GM23338 (cell line): ENCODE measurements around the gene FAM163A. TPM values are rescaled to one million over a fixed set of nuclear protein-coding genes. Genes with fewer than 3 reads are reported as not detected.
A peak's percentile ranks its signal among the peaks of the same experiment; 100 is the strongest.

Source experiments
- ATAC-seq: fragments of 200-7000 bp; cut with Tn5 transposase; 3 replicates; pipeline ENCODE4 v1.9.1; 2020
- DNase-seq: peaks from one replicate; pipeline ENCODE4 v3.0.0-alpha.2; 2015; ENCODE audit warnings: low spot score
- H2AFZ ChIP-seq: fragments of 200-600 bp; sonication (generic); 2 replicates; pipeline ENCODE4 v1.8.0; 2016; ENCODE audit warnings: antibody characterized with exemption, mild to moderate bottlenecking, moderate library complexity
- H3F3A ChIP-seq: fragments of 200-600 bp; sonication (generic); replicated peaks from 2 replicates; pipeline ENCODE4 v1.8.0; 2017; ENCODE audit warnings: antibody characterized with exemption, mixed run types, low read depth
- H3K27ac ChIP-seq: fragments of 200-600 bp; sonication (generic); 2 replicates; pipeline ENCODE4 v1.6.1; 2016; ENCODE audit warnings: low read depth
- H3K27me3 ChIP-seq: fragments of 200-600 bp; sonication (generic); 2 replicates; pipeline ENCODE4 v1.8.0; 2016; ENCODE audit warnings: mild to moderate bottlenecking, mixed run types, moderate library complexity; ENCODE audit not compliant: insufficient read depth
- H3K36me3 ChIP-seq: fragments of 200-600 bp; sonication (generic); 2 replicates; pipeline ENCODE4 v1.8.0; 2016; ENCODE audit warnings: mild to moderate bottlenecking; ENCODE audit not compliant: insufficient read depth
- H3K4me1 ChIP-seq: fragments of 200-600 bp; sonication (generic); 2 replicates; pipeline ENCODE4 v1.8.0; 2016; ENCODE audit warnings: mild to moderate bottlenecking, moderate library complexity; ENCODE audit not compliant: insufficient read depth
- H3K4me2 ChIP-seq: fragments of 200-600 bp; sonication (generic); 2 replicates; pipeline ENCODE4 v1.7.1; 2017; ENCODE audit warnings: mixed run types
- H3K4me3 ChIP-seq: fragments of 200-600 bp; sonication (generic); 2 replicates; pipeline ENCODE4 v1.6.1; 2016; ENCODE audit warnings: mixed run types
- H3K79me2 ChIP-seq: fragments of 200-600 bp; sonication (generic); replicated peaks from 2 replicates; pipeline ENCODE4 v1.8.0; 2017; ENCODE audit warnings: mild to moderate bottlenecking; ENCODE audit not compliant: insufficient read depth
- H3K9me2 ChIP-seq: fragments of 200-600 bp; sonication (generic); 2 replicates; pipeline ENCODE4 v1.8.0; 2017; ENCODE audit not compliant: insufficient read depth
- H4K20me1 ChIP-seq: fragments of 200-600 bp; sonication (generic); replicated peaks from 2 replicates; pipeline ENCODE4 v1.8.0; 2017; ENCODE audit warnings: mild to moderate bottlenecking; ENCODE audit not compliant: insufficient read depth
- H3K27ac Mint-ChIP-seq: 2 replicates; pipeline ENCODE4 v1.8.0; 2020; ENCODE audit warnings: inconsistent platforms, mild to moderate bottlenecking, moderate library complexity, mixed read lengths
- H3K27me3 Mint-ChIP-seq: 3 replicates; pipeline ENCODE4 v1.8.0; 2022; ENCODE audit warnings: low read depth, mild to moderate bottlenecking, moderate library complexity, mixed read lengths, inconsistent platforms; ENCODE audit not compliant: insufficient read depth, poor library complexity
- H3K36me3 Mint-ChIP-seq: 3 replicates; pipeline ENCODE4 v1.8.0; 2021; ENCODE audit warnings: low read depth, mild to moderate bottlenecking, inconsistent platforms, moderate library complexity, mixed read lengths
- H3K4me1 Mint-ChIP-seq: 3 replicates; pipeline ENCODE4 v1.8.0; 2020; ENCODE audit warnings: mild to moderate bottlenecking, inconsistent platforms, mixed read lengths
- H3K4me3 Mint-ChIP-seq: 3 replicates; pipeline ENCODE4 v1.8.0; 2021; ENCODE audit warnings: moderate library complexity, mild to moderate bottlenecking, inconsistent platforms, mixed read lengths
- H3K9me3 Mint-ChIP-seq: 3 replicates; pipeline ENCODE4 v1.8.0; 2020; ENCODE audit warnings: moderate library complexity, mild to moderate bottlenecking, inconsistent platforms, mixed read lengths
- CREB1 ChIP-seq: fragments of 250-450 bp; sonication (Bioruptor Pico); IDR thresholded peaks from 2 replicates; pipeline ENCODE4 v1.5.0; 2020; ENCODE audit warnings: low read depth, mild to moderate bottlenecking, moderate library complexity
- EZH2 ChIP-seq: fragments of 200-600 bp; sonication (generic); IDR thresholded peaks from one replicate; pipeline ENCODE4 v1.8.0; 2017; ENCODE audit warnings: antibody characterized with exemption, mild to moderate bottlenecking, low read depth; ENCODE audit not compliant: unreplicated experiment
- JUNB ChIP-seq: IDR thresholded peaks from one replicate; pipeline ENCODE4 v1.6.1; 2016; ENCODE audit warnings: antibody characterized with exemption; ENCODE audit not compliant: unreplicated experiment
- POLR2AphosphoS5 ChIP-seq: IDR thresholded peaks from 2 replicates; pipeline ENCODE4 v1.6.1; 2016; ENCODE audit warnings: antibody characterized with exemption, low read depth
- ZNF114 ChIP-seq: fragments of 250-450 bp; sonication (Bioruptor Pico); IDR thresholded peaks from 2 replicates; pipeline ENCODE4 v1.5.0; 2020; ENCODE audit warnings: mild to moderate bottlenecking, moderate library complexity
- ZNF331 ChIP-seq: fragments of 250-450 bp; sonication (Bioruptor Pico); IDR thresholded peaks from 2 replicates; pipeline ENCODE4 v1.5.0; 2020; ENCODE audit warnings: low read depth, mild to moderate bottlenecking, moderate library complexity
- polyA plus RNA-seq: library from polyadenylated mRNA; unstranded; fragments of >200 nt; fragmentation: Nextera tagmentation; extraction: Ambion mirVana; gene quantifications from 2 replicates; pipeline ENCODE4 v1.2.1, GENCODE V29; 2016
- total RNA-seq: library from RNA; depleted of rRNA; stranded (reverse); fragments of >200 nt; shearing (Covaris generic); gene quantifications from 2 replicates; pipeline ENCODE4 v1.2.3, GENCODE V29; 2014
- TF ChIP-seq, protein P1 (sequence below): IDR thresholded peaks from 2 replicates; pipeline ENCODE4 v1.6.1; 2016; ENCODE audit warnings: antibody characterized with exemption
- TF ChIP-seq, protein P2 (sequence below): IDR thresholded peaks from one replicate; pipeline ENCODE4 v1.6.1; 2018; ENCODE audit warnings: antibody characterized with exemption; ENCODE audit not compliant: unreplicated experiment
- TF ChIP-seq, protein P3 (sequence below), 2 experiments: fragments of 200-600 bp in 1 of 2; sonication (generic) in 1 of 2; conservative IDR thresholded peaks; 2 replicates each; pipeline versions ENCODE4 v1.5.1 to v1.6.1; 2016 to 2017; ENCODE audit warnings: antibody characterized with exemption in 2 of 2, low read depth in 2 of 2, mild to moderate bottlenecking in 2 of 2, moderate library complexity in 1 of 2

FAM163A gene
- total and polyA plus RNA-seq, 2 experiments from 2014 or later = not detected

DNA sequence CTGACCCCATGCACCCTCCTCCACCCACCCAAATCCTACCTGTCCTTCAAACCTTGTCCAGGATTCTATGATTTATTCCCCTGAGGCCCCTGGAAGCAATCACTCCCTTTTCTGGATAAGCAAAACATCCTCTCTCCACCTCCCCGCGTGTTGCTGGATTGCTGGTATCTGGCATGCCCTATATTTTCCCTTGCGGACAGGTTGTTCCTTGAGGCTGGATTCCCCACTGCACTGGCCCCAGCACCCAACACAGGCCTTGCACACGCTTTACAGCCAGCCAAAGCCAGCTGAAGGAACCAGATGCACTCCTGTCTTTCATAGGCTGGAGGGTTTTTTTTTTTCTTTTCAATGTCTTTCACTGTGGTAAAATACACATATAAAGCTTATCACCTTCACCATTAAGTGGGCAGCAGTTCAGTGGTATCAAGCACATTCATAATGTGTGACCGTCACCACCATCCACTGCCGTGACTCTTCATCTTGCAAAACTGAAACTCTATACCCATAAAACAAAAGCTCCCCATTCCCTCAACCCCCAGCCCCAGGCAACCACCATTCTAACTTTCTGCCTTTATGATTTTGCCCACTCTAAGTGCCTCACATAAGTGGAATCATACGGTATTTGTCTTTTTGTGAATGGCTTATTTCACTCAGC is 83.7 kb downstream of the FAM163A start:
- peak overlapping the region; percentile 87 for H2AFZ ChIP-seq
- Mint-ChIP-seq H3K4me1 (peaks cover 14% of the 10 kb centered on the region), H3K27me3 (peaks cover 8% of the 10 kb centered on the region), H3K36me3 (no peaks in the 10 kb centered on the region), H3K9me3 (no peaks in the 10 kb centered on the region), H3K27ac (no peak overlapping the region), H3K4me3 (no peak overlapping the region)
- H3K4me3 ChIP-seq = no peak overlapping the region
- no peaks in the 10 kb centered on the region for H3K27me3 ChIP-seq
- ATAC-seq (no peak), DNase-seq (no peak)
- no peaks in the 10 kb centered on the region for H3K9me2 ChIP-seq
- H3F3A ChIP-seq = no peaks in the 10 kb centered on the region
- H4K20me1 ChIP-seq = no peaks in the 10 kb centered on the region
- TF ChIP-seq, protein P1, sequence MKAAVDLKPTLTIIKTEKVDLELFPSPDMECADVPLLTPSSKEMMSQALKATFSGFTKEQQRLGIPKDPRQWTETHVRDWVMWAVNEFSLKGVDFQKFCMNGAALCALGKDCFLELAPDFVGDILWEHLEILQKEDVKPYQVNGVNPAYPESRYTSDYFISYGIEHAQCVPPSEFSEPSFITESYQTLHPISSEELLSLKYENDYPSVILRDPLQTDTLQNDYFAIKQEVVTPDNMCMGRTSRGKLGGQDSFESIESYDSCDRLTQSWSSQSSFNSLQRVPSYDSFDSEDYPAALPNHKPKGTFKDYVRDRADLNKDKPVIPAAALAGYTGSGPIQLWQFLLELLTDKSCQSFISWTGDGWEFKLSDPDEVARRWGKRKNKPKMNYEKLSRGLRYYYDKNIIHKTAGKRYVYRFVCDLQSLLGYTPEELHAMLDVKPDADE = no peak
- no peak for TF ChIP-seq POLR2AphosphoS5
- TF ChIP-seq CREB1 (CRISPR knock-in tag) = no peak
- no peak for TF ChIP-seq ZNF114
- TF ChIP-seq EZH2 = no peak
- TF ChIP-seq, protein P2, sequence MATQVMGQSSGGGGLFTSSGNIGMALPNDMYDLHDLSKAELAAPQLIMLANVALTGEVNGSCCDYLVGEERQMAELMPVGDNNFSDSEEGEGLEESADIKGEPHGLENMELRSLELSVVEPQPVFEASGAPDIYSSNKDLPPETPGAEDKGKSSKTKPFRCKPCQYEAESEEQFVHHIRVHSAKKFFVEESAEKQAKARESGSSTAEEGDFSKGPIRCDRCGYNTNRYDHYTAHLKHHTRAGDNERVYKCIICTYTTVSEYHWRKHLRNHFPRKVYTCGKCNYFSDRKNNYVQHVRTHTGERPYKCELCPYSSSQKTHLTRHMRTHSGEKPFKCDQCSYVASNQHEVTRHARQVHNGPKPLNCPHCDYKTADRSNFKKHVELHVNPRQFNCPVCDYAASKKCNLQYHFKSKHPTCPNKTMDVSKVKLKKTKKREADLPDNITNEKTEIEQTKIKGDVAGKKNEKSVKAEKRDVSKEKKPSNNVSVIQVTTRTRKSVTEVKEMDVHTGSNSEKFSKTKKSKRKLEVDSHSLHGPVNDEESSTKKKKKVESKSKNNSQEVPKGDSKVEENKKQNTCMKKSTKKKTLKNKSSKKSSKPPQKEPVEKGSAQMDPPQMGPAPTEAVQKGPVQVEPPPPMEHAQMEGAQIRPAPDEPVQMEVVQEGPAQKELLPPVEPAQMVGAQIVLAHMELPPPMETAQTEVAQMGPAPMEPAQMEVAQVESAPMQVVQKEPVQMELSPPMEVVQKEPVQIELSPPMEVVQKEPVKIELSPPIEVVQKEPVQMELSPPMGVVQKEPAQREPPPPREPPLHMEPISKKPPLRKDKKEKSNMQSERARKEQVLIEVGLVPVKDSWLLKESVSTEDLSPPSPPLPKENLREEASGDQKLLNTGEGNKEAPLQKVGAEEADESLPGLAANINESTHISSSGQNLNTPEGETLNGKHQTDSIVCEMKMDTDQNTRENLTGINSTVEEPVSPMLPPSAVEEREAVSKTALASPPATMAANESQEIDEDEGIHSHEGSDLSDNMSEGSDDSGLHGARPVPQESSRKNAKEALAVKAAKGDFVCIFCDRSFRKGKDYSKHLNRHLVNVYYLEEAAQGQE = no peak
- TF ChIP-seq, protein P3, sequence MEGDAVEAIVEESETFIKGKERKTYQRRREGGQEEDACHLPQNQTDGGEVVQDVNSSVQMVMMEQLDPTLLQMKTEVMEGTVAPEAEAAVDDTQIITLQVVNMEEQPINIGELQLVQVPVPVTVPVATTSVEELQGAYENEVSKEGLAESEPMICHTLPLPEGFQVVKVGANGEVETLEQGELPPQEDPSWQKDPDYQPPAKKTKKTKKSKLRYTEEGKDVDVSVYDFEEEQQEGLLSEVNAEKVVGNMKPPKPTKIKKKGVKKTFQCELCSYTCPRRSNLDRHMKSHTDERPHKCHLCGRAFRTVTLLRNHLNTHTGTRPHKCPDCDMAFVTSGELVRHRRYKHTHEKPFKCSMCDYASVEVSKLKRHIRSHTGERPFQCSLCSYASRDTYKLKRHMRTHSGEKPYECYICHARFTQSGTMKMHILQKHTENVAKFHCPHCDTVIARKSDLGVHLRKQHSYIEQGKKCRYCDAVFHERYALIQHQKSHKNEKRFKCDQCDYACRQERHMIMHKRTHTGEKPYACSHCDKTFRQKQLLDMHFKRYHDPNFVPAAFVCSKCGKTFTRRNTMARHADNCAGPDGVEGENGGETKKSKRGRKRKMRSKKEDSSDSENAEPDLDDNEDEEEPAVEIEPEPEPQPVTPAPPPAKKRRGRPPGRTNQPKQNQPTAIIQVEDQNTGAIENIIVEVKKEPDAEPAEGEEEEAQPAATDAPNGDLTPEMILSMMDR (conservative IDR thresholded peaks at IDR 0.05; ENCODE audit: low read depth in 2 of 2) = no peak
- no peak for TF ChIP-seq JUNB
- no peak for TF ChIP-seq ZNF331 (CRISPR knock-in tag)
- no peaks in the 10 kb centered on the region for H3K79me2 ChIP-seq
- H3K27ac ChIP-seq = no peak overlapping the region
- H3K4me2 ChIP-seq = no peak overlapping the region
- H3K36me3 ChIP-seq = no peaks in the 10 kb centered on the region
- H3K4me1 ChIP-seq = no peaks in the 10 kb centered on the region
